Activated naive CD4-positive, alpha-beta T cell treated with Interleukin-2 at 50 U/mL for 16 hours (primary cell): ENCODE results near the gene NDUFAF4.

Experiments
- DNase-seq: peaks from one replicate; pipeline ENCODE4 v3.0.0-alpha.2; 2020

NDUFAF4 gene

GRCh38 chr6:96897396-96898240, at the start of gene NDUFAF4:
TSS of gene NDUFAF4 (minus strand) at chr6:96897891. CDS start at chr6:96897801, 90 bp downstream.
- peak; percentile 96 for DNase-seq

GRCh38 chr6:96947055-96947454, 49.4 kb upstream of the NDUFAF4 start:
- DNase-seq = no peak

GRCh38 chr6:96943555-96944215, 46.0 kb upstream of the NDUFAF4 start:
- no peak for DNase-seq

- DNase-seq = no peak
These were observed 45.0 kb upstream of the NDUFAF4 start for GRCh38 chr6:96942676-96943075.

- no peak for DNase-seq
These were observed 42.6 kb upstream of the NDUFAF4 start for GRCh38 chr6:96940322-96940721.

GRCh38 chr6:96939007-96939805, 41.5 kb upstream of the NDUFAF4 start:
- no peak for DNase-seq

GRCh38 chr6:96934087-96934486, 36.4 kb upstream of the NDUFAF4 start:
- no peak for DNase-seq

- DNase-seq = no peak
These were observed 33.5 kb upstream of the NDUFAF4 start for GRCh38 chr6:96931198-96931597.

GRCh38 chr6:96929741-96930140, 32.0 kb upstream of the NDUFAF4 start:
- no peak for DNase-seq

GRCh38 chr6:96927660-96928059, 30.0 kb upstream of the NDUFAF4 start:
- no peak for DNase-seq

GRCh38 chr6:96926425-96926824, 28.7 kb upstream of the NDUFAF4 start:
- no peak for DNase-seq

- no peak for DNase-seq
These were observed 27.6 kb upstream of the NDUFAF4 start for GRCh38 chr6:96925290-96925687.

GRCh38 chr6:96923871-96924493, 26.3 kb upstream of the NDUFAF4 start:
- DNase-seq = no peak

- DNase-seq = no peak
These were observed 25.7 kb upstream of the NDUFAF4 start for GRCh38 chr6:96923400-96923799.

- DNase-seq = no peak
These were observed 19.4 kb upstream of the NDUFAF4 start for GRCh38 chr6:96917098-96917497.

GRCh38 chr6:96913621-96914020, 15.9 kb upstream of the NDUFAF4 start:
- DNase-seq = no peak

GRCh38 chr6:96911751-96912150, 14.1 kb upstream of the NDUFAF4 start:
- DNase-seq = no peak

GRCh38 chr6:96911171-96911570, 13.5 kb upstream of the NDUFAF4 start:
- no peak for DNase-seq

GRCh38 chr6:96909811-96910210, 12.1 kb upstream of the NDUFAF4 start:
- no peak for DNase-seq

GRCh38 chr6:96907498-96907897, 9.8 kb upstream of the NDUFAF4 start:
- DNase-seq = peak; percentile 32

GRCh38 chr6:96900873-96901272, 3.2 kb upstream of the NDUFAF4 start:
- DNase-seq = no peak

GRCh38 chr6:96899451-96899998, 1.8 kb upstream of the NDUFAF4 start:
- DNase-seq = no peak

GRCh38 chr6:96899019-96899418, 1.3 kb upstream of the NDUFAF4 start:
- no peak for DNase-seq
